ENCODE measurements around the gene GOLGA6L10.
"Not testable (repeated sequence)": the region's sequence is repeated elsewhere in the genome, so short reads cannot be mapped to it uniquely, and the experiment has no call there.

The GOLGA6L10 gene

GRCh38 chr15:82349375-82349774, at the start of gene GOLGA6L10:
Gene GOLGA6L10, minus strand, starts transcription at chr15:82349475. Its CDS starts 100 bp downstream, at chr15:82349375.
- DNase-seq: not testable (repeated sequence)

- DNase-seq: no peak
These were observed 49.5 kb upstream of the GOLGA6L10 start for GRCh38 chr15:82398785-82399184.

- peak; percentile 1 for DNase-seq
These were observed 48.5 kb upstream of the GOLGA6L10 start for GRCh38 chr15:82397817-82398216.

- DNase-seq: not testable (repeated sequence)
These were observed 46.5 kb upstream of the GOLGA6L10 start for GRCh38 chr15:82395788-82396187.

GRCh38 chr15:82393671-82394070, 44.4 kb upstream of the GOLGA6L10 start:
- DNase-seq: no peak

- not testable (repeated sequence) for DNase-seq
These were observed 42.8 kb upstream of the GOLGA6L10 start for GRCh38 chr15:82392077-82392476.

GRCh38 chr15:82390152-82390551, 40.9 kb upstream of the GOLGA6L10 start:
- not testable (repeated sequence) for DNase-seq

GRCh38 chr15:82387209-82387608, 37.9 kb upstream of the GOLGA6L10 start:
- not testable (repeated sequence) for DNase-seq

GRCh38 chr15:82381330-82381955, 32.2 kb upstream of the GOLGA6L10 start:
- not testable (repeated sequence) for DNase-seq

- DNase-seq: not testable (repeated sequence)
These were observed 30.3 kb upstream of the GOLGA6L10 start for GRCh38 chr15:82379552-82379951.

- DNase-seq: not testable (repeated sequence)
These were observed 24.4 kb upstream of the GOLGA6L10 start for GRCh38 chr15:82373661-82374060.

GRCh38 chr15:82371656-82372055, 22.4 kb upstream of the GOLGA6L10 start:
- DNase-seq: no peak

- not testable (repeated sequence) for DNase-seq
These were observed 18.5 kb upstream of the GOLGA6L10 start for GRCh38 chr15:82367790-82368189.

- not testable (repeated sequence) for DNase-seq
These were observed 16.5 kb upstream of the GOLGA6L10 start for GRCh38 chr15:82365692-82366323.

- not testable (repeated sequence) for DNase-seq
These were observed 15.3 kb upstream of the GOLGA6L10 start for GRCh38 chr15:82364548-82364947.

- not testable (repeated sequence) for DNase-seq
These were observed 13.5 kb upstream of the GOLGA6L10 start for GRCh38 chr15:82362790-82363189.

GRCh38 chr15:82360618-82361017, 11.3 kb upstream of the GOLGA6L10 start:
- not testable (repeated sequence) for DNase-seq

- not testable (repeated sequence) for DNase-seq
These were observed 5.8 kb upstream of the GOLGA6L10 start for GRCh38 chr15:82355055-82355454.

- DNase-seq: not testable (repeated sequence)
These were observed 5.3 kb upstream of the GOLGA6L10 start for GRCh38 chr15:82354546-82354945.

GRCh38 chr15:82347645-82348044, 1.6 kb downstream of the GOLGA6L10 start:
- DNase-seq: not testable (repeated sequence)

- DNase-seq: not testable (repeated sequence)
These were observed 4.1 kb downstream of the GOLGA6L10 start for GRCh38 chr15:82345176-82345575.

GRCh38 chr15:82344421-82344820, 4.9 kb downstream of the GOLGA6L10 start:
- DNase-seq: not testable (repeated sequence)

GRCh38 chr15:82343851-82344250, 5.4 kb downstream of the GOLGA6L10 start:
- not testable (repeated sequence) for DNase-seq

- not testable (repeated sequence) for DNase-seq
These were observed 6.5 kb downstream of the GOLGA6L10 start for GRCh38 chr15:82342632-82343374.
